Kidney (tissue), 14 donors: ENCODE measurements around the gene TRAPPC2B. TPM values are rescaled to one million over a fixed set of nuclear protein-coding genes. Genes with fewer than 3 reads are reported as not detected.

Experiments used
- DNase-seq, 5 donors: peaks; one replicate each; pipeline ENCODE4 v3.0.0-alpha.2; 2013 to 2020
- FAIRE-seq: peaks from 2 replicates; lab custom pipeline; 2012; peaks lifted over from hg19 to GRCh38; lab: Jason Lieb, UNC
- H3K27ac ChIP-seq, 2 donors: one replicate each; pipeline ENCODE4 v1.7.0; 2013; ENCODE audit warnings: low read depth in 2 of 2, low read length in 2 of 2, inconsistent platforms in 1 of 2
- H3K27me3 ChIP-seq: one replicate; pipeline ENCODE4 v1.7.1; 2013; ENCODE audit warnings: low read length, inconsistent platforms; ENCODE audit not compliant: control insufficient read depth, insufficient read depth
- H3K36me3 ChIP-seq, 3 donors: one replicate each; pipeline versions ENCODE4 v1.7.0 to v1.7.1; 2013; ENCODE audit warnings: low read length in 3 of 3, control low read depth in 1 of 3, inconsistent platforms in 1 of 3; ENCODE audit not compliant: insufficient read depth in 3 of 3, control insufficient read depth in 2 of 3
- H3K4me1 ChIP-seq, 3 donors: one replicate each; pipeline versions ENCODE4 v1.7.0 to v1.7.1; 2013; ENCODE audit warnings: low read length in 3 of 3, inconsistent platforms in 1 of 3, low read depth in 1 of 3; ENCODE audit not compliant: control insufficient read depth in 2 of 3, insufficient read depth in 2 of 3
- H3K4me3 ChIP-seq, 3 donors: one replicate each; pipeline versions ENCODE4 v1.7.0 to v1.8.1; 2013; ENCODE audit warnings: low read length in 3 of 3, control low read depth in 1 of 3, inconsistent platforms in 1 of 3
- H3K9ac ChIP-seq, 3 donors: one replicate each; pipeline versions ENCODE4 v1.7.0 to v1.7.1; 2013; ENCODE audit warnings: low read length in 3 of 3, control low read depth in 1 of 3, inconsistent platforms in 1 of 3
- H3K9me3 ChIP-seq, 3 donors: one replicate each; pipeline versions ENCODE4 v1.7.0 to v1.7.1; 2013; ENCODE audit warnings: low read length in 3 of 3, control low read depth in 1 of 3, inconsistent platforms in 1 of 3; ENCODE audit not compliant: control insufficient read depth in 2 of 3, insufficient read depth in 1 of 3
- CTCF ChIP-seq: IDR thresholded peaks from 3 replicates; pipeline ENCODE4 v1.5.1; 2012; ENCODE audit warnings: mild to moderate bottlenecking, moderate library complexity, borderline replicate concordance; ENCODE audit not compliant: insufficient read depth; ENCODE audit errors: extremely low read depth
- intact Hi-C: fragments of 100-400 bp; cut with DNase I; formaldehyde crosslinking; loops from one replicate; pipeline ENCODE4 v1.11.1; 2022
- polyA plus RNA-seq: library from polyadenylated mRNA; stranded (reverse); fragments of 350-450 nt; fragmentation: Illumina TruSeq; extraction: RNeasy Lipid Tissue Mini Kit (QIAGEN cat#74804); gene quantifications from one replicate; pipeline ENCODE4 v1.2.3, GENCODE V29; 2014; ENCODE audit warnings: low read depth, low replicate concordance; ENCODE audit not compliant: insufficient read depth
- total RNA-seq: library from RNA; stranded (reverse); fragmentation: NEBNext Ultra II Directional; extraction: Animal tissue kit (Norgen Biotek cat#: 25700); gene quantifications from one replicate; pipeline ENCODE4 v1.2.1, GENCODE V29; 2021
- donor health status: control.
- donor health status: control.
- donor health status: control.
- donor health status: control.
- donor health status: control.
- donor health status: DM: yes; HTN: yes; CAD: no.
- donor health status: Normal renal cell carcinoma (clear cell type).

TRAPPC2B gene
- total and polyA plus RNA-seq, 2 donors from 2014 or later, result 9.4 to 22.0 TPM

- H3K27me3 ChIP-seq, result no peaks in the 10 kb centered on the region
- H3K9me3 ChIP-seq, result no peaks in the 10 kb centered on the region
- DNase-seq (no peak), FAIRE-seq (no peak)
- TF ChIP-seq CTCF, result no peak
- H3K4me1 ChIP-seq, result peaks cover 0 to 10% (median 0%) of the 10 kb centered on the region in 3 donors
- intact Hi-C loops, result no loop called here
- peak overlapping the region; percentile 84 to 97 (median 89) for H3K4me3 ChIP-seq
- peak overlapping the region; percentile 69 to 95 for H3K27ac ChIP-seq
- H3K36me3 ChIP-seq, result peaks cover 0 to 5% (median 5%) of the 10 kb centered on the region in 3 donors
- H3K9ac ChIP-seq, result peak overlapping the region; percentile 31 to 91 (median 64)
Measured at GRCh38 chr19:57389194-57389729, 25.9 kb downstream of the TRAPPC2B start.

- H3K27me3 ChIP-seq, result no peaks in the 10 kb centered on the region
- peak within 1 kb of the TSS; percentile 84 to 97 (median 89) for H3K4me3 ChIP-seq
- DNase-seq (peak; percentile 98 to 99 (median 99)), FAIRE-seq (peak; percentile 95)
- TF ChIP-seq CTCF, result peak; percentile 9
- H3K9ac ChIP-seq, result peak within 1 kb of the TSS; percentile 77 to 97 (median 91)
- H3K4me1 ChIP-seq, result peaks cover 0 to 10% (median 0%) of the 10 kb centered on the region in 3 donors
- H3K27ac ChIP-seq, result peak within 1 kb of the TSS; percentile 89 to 95
- H3K9me3 ChIP-seq, result no peaks in the 10 kb centered on the region
- H3K36me3 ChIP-seq, result peaks cover 0 to 7% (median 5%) of the 10 kb centered on the region in 3 donors
- intact Hi-C loops, result no loop called here
Measured at GRCh38 chr19:57389730-57390598, 26.6 kb downstream of the TRAPPC2B start, which contains the start of gene ZNF548. Gene ZNF548 (plus strand): TSS chr19:57389854. CDS start chr19:57390100, 246 bp downstream.

GRCh38 chr19:57395710-57396109, 32.4 kb downstream of the TRAPPC2B start:
- FAIRE-seq (no peak), DNase-seq (no peak)
- H3K9me3 ChIP-seq, result peaks cover 0 to 21% (median 5%) of the 10 kb centered on the region in 3 donors
- H3K27ac ChIP-seq, result no peak overlapping the region
- H3K9ac ChIP-seq, result no peak overlapping the region
- TF ChIP-seq CTCF, result no peak
- H3K4me3 ChIP-seq, result no peak overlapping the region
- no peaks in the 10 kb centered on the region for H3K27me3 ChIP-seq
- H3K36me3 ChIP-seq, result peaks cover 21 to 40% (median 30%) of the 10 kb centered on the region in 3 donors
- peaks cover 0 to 3% (median 0%) of the 10 kb centered on the region in 3 donors for H3K4me1 ChIP-seq
- intact Hi-C loops, result no loop called here
